Heart left ventricle (tissue), 13 donors: Measurements from ENCODE around the gene OR2T27.

Source experiments
- POLR2A ChIP-seq, 2 donors: fragments of 450-650 bp; IDR thresholded peaks; one replicate each; pipeline ENCODE4 v1.6.1; 2017; ENCODE audit warnings: antibody characterized with exemption in 2 of 2, mild to moderate bottlenecking in 2 of 2, moderate library complexity in 2 of 2
- TF ChIP-seq, protein P1 (sequence below), 12 donors: fragments of 200-600 bp; sonication (generic) in 4 of 12; IDR thresholded peaks; one replicate each; pipeline versions ENCODE4 v1.5.0 to v1.8.0; 2018 to 2022; ENCODE audit warnings: antibody characterized with exemption in 12 of 12, mild to moderate bottlenecking in 5 of 12
- donor health status: ischemic (EF 13 %, LVEDD 7.1; RV severe dilation, severe dysfunction).
- donor health status: DM: no; HTN: yes; CAD: no.
- donor health status: DM: no; HTN: no; CAD: no.
- donor health status: ischemic (EF 25% LVEDD 6.9; RV normal size, moderate dysfunction).
- donor health status: ischemic (EF 25% LVEDD 5.7; RV mildly dilated, moderate dysfunction).
- donor health status: ischemic (EF 35%, LVEDD 5.7; RV mildly dilated, moderate dysfunction).
- donor health status: nonischemic (EF 11% LVEDD 7.7; RV severe dilation, severe dysfunction).
- donor health status: DM: yes; HTN: yes; CAD: no.
- donor health status: PGD.
- donor health status: ischemic (EF 29% LVEDD 5.4; RV normal size, mild dysfunction).
- donor health status: nonischemic (EF 23%, LVEDD 6.1; RV moderate dilation, normal function).

DNA sequence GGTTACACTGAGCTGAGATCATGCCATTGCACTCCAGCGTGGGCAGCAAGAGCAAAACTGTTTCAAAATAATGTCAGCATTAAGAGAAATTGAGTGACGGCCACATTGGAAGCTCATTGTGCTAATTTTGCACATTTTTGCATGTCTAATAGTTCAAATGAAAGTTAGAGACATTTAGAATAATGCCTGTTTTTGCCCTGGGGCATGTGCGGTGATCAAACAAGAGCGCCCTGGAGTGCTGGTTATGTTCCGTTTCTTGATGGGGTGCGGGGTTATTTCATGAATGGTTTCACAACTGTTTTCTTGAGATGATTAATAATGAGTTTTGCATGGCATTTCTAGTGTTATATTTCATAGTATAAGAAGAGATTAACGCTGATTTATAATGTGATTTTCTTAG lies 33.6 kb downstream of the OR2T27 start:
- TF ChIP-seq, protein P1, sequence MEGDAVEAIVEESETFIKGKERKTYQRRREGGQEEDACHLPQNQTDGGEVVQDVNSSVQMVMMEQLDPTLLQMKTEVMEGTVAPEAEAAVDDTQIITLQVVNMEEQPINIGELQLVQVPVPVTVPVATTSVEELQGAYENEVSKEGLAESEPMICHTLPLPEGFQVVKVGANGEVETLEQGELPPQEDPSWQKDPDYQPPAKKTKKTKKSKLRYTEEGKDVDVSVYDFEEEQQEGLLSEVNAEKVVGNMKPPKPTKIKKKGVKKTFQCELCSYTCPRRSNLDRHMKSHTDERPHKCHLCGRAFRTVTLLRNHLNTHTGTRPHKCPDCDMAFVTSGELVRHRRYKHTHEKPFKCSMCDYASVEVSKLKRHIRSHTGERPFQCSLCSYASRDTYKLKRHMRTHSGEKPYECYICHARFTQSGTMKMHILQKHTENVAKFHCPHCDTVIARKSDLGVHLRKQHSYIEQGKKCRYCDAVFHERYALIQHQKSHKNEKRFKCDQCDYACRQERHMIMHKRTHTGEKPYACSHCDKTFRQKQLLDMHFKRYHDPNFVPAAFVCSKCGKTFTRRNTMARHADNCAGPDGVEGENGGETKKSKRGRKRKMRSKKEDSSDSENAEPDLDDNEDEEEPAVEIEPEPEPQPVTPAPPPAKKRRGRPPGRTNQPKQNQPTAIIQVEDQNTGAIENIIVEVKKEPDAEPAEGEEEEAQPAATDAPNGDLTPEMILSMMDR (IDR thresholded peaks at IDR 0.05): no peak
- TF ChIP-seq POLR2A (IDR thresholded peaks at IDR 0.05): no peak
